LNCaP clone FGC (cell line): ENCODE measurements around the gene NDUFS3.
"Not testable (repeated sequence)": the region's sequence is repeated elsewhere in the genome, so short reads cannot be mapped to it uniquely, and the experiment has no call there.

Experiments
- DNase-seq: peaks from one replicate; pipeline ENCODE4 v3.0.0-alpha.2; 2011; ENCODE audit warnings: low read depth
- H3K4me3 ChIP-seq: 2 replicates; pipeline ENCODE4 v1.5.1; 2011; ENCODE audit warnings: mild to moderate bottlenecking, low read depth, low read length, control low read depth
- TF ChIP-seq, protein P1 (sequence below): IDR thresholded peaks from 2 replicates; pipeline ENCODE4 v1.5.1; 2012; ENCODE audit warnings: mild to moderate bottlenecking; ENCODE audit not compliant: control insufficient read depth, insufficient read depth; ENCODE audit errors: extremely low read depth

NDUFS3 gene

DNA sequence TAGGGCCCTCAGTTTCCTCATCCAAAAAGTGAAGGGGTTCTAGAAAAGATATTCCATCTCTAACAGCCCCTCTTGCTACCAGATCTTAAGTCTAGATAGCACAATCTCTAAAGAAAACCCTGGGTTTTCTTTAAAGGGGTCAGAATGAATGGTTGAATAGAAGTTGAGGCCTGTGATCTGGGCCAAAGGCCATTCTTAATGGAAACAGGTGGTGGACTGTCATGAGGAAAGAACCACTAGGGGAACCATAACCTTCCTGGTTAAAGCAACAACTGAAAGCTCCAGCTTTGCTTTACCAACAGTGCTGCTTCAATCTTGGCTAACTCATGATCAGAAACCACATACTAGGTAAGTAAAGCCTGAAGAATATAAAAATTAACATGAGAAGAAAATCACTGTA is 27.8 kb upstream of the NDUFS3 start:
- H3K4me3 ChIP-seq: peak overlapping the region; percentile 84
- TF ChIP-seq, protein P1, sequence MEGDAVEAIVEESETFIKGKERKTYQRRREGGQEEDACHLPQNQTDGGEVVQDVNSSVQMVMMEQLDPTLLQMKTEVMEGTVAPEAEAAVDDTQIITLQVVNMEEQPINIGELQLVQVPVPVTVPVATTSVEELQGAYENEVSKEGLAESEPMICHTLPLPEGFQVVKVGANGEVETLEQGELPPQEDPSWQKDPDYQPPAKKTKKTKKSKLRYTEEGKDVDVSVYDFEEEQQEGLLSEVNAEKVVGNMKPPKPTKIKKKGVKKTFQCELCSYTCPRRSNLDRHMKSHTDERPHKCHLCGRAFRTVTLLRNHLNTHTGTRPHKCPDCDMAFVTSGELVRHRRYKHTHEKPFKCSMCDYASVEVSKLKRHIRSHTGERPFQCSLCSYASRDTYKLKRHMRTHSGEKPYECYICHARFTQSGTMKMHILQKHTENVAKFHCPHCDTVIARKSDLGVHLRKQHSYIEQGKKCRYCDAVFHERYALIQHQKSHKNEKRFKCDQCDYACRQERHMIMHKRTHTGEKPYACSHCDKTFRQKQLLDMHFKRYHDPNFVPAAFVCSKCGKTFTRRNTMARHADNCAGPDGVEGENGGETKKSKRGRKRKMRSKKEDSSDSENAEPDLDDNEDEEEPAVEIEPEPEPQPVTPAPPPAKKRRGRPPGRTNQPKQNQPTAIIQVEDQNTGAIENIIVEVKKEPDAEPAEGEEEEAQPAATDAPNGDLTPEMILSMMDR: peak; percentile 31
- no peak for DNase-seq

DNA sequence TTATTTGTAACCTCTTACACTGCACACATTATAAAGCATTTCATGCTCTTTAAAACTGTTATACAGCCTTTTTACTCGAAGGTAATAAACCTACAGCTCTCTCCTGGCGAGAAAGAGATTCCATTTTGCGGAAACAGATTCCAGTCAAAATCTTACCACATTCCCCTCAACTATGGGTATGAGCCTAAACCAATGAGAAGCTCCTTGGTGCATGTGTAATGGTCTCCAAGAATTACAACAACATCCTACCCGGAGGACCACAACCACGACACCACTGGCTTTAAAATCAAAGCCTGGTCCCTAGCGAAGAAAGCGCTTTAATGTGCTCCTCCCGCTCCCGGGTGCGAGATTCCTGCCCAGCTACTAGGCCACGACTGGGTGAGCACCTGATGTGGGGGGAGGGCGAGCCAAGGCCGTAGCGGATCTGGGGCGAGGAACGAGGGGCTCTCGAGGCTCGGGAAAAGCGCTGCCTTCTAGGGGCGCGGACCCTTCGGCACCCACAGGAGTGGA is 26.8 kb upstream of the NDUFS3 start:
- peak overlapping the region; percentile 84 for H3K4me3 ChIP-seq
- no peak for DNase-seq
- TF ChIP-seq, protein P1: no peak

DNA sequence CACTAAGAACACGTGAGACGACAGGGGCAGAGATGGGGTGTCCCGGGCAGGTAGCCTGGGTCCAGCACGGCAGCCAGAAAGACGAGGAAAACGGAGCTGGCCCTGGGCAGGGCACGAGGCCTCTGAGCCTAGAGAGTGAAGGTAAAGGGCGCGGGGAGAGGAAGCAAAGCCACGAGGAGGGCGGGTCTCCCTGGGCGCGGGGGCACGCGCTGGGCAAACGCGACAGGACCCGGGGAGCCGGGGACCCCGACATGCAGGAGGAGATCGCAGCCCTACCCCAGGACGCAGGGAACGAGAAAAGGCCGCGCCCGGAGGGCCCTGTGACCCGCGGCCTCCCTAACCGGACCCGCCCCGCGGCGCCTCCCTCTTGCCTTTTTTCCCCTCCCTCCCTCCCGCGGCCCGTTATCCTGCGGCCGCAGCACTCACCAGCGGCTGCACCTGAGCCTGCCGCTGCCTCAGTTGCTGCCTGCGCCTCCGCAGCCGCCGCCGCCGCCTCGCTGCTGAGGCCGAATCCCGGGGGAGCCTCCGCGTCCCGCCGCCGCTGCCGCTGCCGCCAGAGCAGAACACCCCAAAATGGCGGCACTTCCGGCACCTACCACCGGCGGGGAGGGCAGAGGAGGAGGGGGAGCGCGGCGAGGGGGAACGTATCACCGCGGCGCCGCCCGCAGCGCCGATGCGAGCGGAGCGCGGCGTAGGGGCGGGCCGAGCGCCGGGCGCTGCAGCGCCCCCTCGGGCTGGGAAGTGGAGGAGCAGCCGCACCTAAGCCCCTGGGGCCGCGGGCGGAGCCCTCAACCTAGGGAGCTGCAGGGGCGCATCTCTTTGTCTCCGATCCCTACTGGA is 26.1 kb upstream of the NDUFS3 start, which contains the start of gene CELF1:
TSS of gene CELF1 (minus strand) at position 567 of the 840 bp plus-strand sequence. CDS start 53,609 bp downstream, outside the sequence.
- TF ChIP-seq, protein P1: peak; percentile 88
- peak within 1 kb of the TSS; percentile 84 for H3K4me3 ChIP-seq
- no peak for DNase-seq

DNA sequence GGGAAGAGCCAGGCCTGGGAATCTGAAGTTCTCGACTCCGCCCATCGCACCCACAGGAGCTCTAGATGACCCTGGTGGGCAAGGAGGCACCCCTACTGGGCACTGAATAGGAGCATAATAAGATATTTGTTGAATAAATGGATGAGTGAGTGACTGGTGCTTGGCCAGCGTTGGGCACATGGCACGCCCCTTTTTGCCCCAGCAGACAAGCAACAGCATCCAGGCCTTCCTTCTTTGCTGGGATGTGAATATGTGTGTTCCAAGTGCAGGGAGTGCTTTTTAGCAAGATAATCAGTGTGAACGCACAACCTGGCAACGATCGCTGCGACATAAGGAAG is 25.5 kb upstream of the NDUFS3 start:
- no peak for DNase-seq
- peak overlapping the region; percentile 84 for H3K4me3 ChIP-seq
- TF ChIP-seq, protein P1: no peak

DNA sequence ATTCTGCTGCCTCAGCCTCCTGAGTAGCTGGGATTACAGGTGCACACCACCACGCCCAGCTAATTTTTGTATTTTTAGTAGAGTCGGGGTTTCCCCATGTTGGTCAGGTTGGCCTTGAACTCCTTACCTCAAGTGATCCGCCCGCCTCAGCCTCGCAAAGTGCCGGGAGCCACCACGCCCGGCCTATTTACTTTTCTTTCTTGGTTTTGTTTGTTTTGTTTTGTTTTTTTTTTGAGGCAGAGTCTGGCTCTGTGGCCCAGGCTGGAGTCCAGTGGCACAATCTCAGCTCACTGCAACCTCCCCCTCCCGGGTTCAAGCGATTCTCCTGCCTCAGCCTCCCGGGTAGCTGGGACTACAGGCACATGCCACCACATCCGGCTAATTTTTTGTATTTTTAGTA is 21.9 kb upstream of the NDUFS3 start:
- not testable (repeated sequence) for H3K4me3 ChIP-seq, DNase-seq

DNA sequence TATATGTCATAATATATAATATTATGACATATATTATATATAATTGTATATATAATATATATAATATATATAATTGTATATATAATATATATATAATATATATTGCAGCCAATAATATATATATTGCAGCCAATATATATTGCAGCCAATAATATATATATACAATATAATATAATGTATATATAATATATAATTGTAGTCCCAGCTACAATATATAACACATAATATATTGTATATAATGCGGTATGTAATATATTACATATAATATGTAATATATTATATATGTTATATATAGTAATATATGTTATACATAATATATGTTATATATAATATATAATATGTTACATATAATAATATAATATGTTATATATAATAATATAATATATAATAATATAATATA is 20.2 kb upstream of the NDUFS3 start:
- TF ChIP-seq, protein P1: no peak
- no peak overlapping the region for H3K4me3 ChIP-seq
- no peak for DNase-seq

DNA sequence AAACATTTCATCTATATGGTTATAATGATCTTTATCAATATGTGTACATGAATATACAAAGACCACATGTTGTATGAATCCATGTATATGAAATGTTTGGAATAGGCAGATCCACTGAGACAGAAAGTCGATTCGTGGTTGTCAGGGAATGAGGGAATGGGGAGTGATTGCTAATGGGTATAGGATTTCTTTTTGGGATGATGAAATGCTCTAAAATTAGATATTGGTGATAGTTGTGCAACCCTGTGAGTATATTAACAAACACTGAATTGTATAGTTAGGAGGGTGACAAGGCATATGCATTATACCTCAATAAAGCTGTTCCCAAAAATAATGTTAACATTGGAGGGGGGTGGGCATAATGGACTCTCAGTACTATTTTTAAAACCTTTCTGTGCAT is 18.4 kb upstream of the NDUFS3 start:
- H3K4me3 ChIP-seq: no peak overlapping the region
- DNase-seq: no peak
- TF ChIP-seq, protein P1: no peak

DNA sequence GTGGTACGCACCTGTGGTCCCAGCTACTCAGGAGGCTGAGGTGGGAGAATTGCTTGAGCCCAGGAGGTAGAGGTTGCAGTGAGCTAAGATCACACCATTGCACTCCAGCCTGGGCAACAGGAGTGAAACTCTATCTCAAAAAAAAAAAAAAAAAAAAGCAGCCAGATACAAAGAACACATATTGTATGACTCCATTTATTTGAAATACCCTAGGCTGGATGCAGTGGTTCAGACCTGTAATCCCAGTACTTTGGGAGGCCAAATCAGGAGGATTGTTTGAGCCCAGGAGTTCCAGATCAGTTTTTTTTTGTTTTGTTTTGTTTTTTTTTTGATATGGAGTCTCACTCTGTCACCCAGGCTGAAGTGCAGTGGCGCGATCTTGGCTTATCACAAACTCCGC is 16.5 kb upstream of the NDUFS3 start:
- not testable (repeated sequence) for DNase-seq

DNA sequence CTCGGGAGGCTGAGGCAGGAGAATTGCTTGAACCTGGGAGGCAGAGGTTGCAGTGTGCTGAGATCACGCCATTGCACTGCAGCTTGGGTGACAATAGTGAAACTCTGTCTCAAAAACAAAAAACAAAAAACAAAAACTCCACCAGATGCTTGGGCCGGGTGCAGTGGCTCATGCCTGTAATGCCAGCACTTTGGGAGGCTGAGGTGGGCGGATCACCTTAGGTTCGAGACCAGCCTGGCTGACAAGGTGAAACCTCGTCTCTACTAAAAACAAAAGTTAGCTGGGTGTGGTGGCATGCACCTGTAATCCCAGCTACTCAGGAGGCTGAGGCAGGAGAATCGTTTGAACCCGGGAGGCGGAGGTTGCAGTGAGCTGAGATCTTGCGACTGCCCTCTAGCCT is 14.5 kb upstream of the NDUFS3 start:
- not testable (repeated sequence) for DNase-seq
- H3K4me3 ChIP-seq: peak overlapping the region; percentile 92; the same call in 1 of the 2 replicates

More for the DNA sequence above, 16.5 kb upstream of the NDUFS3 start:
- not testable (repeated sequence) for H3K4me3 ChIP-seq
